OCI-LY7 (cell line): ENCODE data around the gene GPX6. TPM values are rescaled to one million over a fixed set of nuclear protein-coding genes. Genes with fewer than 3 reads are reported as not detected.
A peak's percentile ranks its signal among the peaks of the same experiment; 100 is the strongest.

Source experiments
- BruUV-seq: library from RNA; stranded (reverse); fragments of 400-500 nt; replicated peaks from 2 replicates; lab custom pipeline; 2021; lab: Mats Ljungman, UMichigan
- CTCF ChIA-PET: fragments of 300-600 bp; sonication (Branson Sonifier 250); formaldehyde crosslinking; loops from one replicate; lab custom pipeline; 2022; ENCODE audit warnings: antibody characterized with exemption; ENCODE audit not compliant: unreplicated experiment; lab: Charles Lee
- POLR2A ChIA-PET: fragments of 300-600 bp; sonication (Branson Sonifier 250); formaldehyde crosslinking; loops from one replicate; lab custom pipeline; 2022; ENCODE audit warnings: antibody characterized with exemption; lab: Charles Lee
- DNase-seq: peaks from one replicate; pipeline ENCODE4 v3.0.0-alpha.2; 2015; ENCODE audit warnings: low spot score
- H2AFZ ChIP-seq: fragments of 200-600 bp; sonication (generic), shearing (Covaris generic); 2 replicates; pipeline ENCODE4 v1.6.1; 2014; ENCODE audit warnings: mild to moderate bottlenecking, antibody characterized with exemption, low read length, moderate library complexity
- H3K27ac ChIP-seq: fragments of 200-600 bp; sonication (generic); 2 replicates; pipeline ENCODE4 v1.5.1; 2014; ENCODE audit warnings: mixed run types, low read depth, mild to moderate bottlenecking, moderate library complexity, low read length, inconsistent platforms; ENCODE audit not compliant: poor library complexity, severe bottlenecking
- H3K36me3 ChIP-seq: fragments of 200-600 bp; sonication (generic); 2 replicates; pipeline ENCODE4 v1.6.1; 2014; ENCODE audit warnings: mild to moderate bottlenecking, antibody characterized with exemption, low read length, moderate library complexity, mixed read lengths; ENCODE audit not compliant: insufficient read depth
- H3K4me1 ChIP-seq: fragments of 200-600 bp; sonication (generic); 2 replicates; pipeline ENCODE4 v1.5.1; 2014; ENCODE audit warnings: mild to moderate bottlenecking, low read length; ENCODE audit not compliant: insufficient read depth, poor library complexity, severe bottlenecking
- H3K4me2 ChIP-seq: fragments of 200-600 bp; sonication (generic); 2 replicates; pipeline ENCODE4 v1.6.1; 2014; ENCODE audit warnings: mild to moderate bottlenecking, low read length
- H3K4me3 ChIP-seq: fragments of 200-600 bp; sonication (generic); 2 replicates; pipeline ENCODE4 v1.5.1; 2014; ENCODE audit warnings: mild to moderate bottlenecking, low read depth, low read length; ENCODE audit not compliant: poor library complexity, severe bottlenecking
- H3K79me2 ChIP-seq: fragments of 200-600 bp; sonication (generic); 2 replicates; pipeline ENCODE4 v1.6.1; 2016; ENCODE audit warnings: low read depth, mild to moderate bottlenecking, low read length, moderate library complexity, mixed read lengths; ENCODE audit not compliant: insufficient read depth
- H3K9me2 ChIP-seq: fragments of 200-600 bp; sonication (generic); 2 replicates; pipeline ENCODE4 v1.6.1; 2016; ENCODE audit warnings: mild to moderate bottlenecking, low read length, mixed read lengths; ENCODE audit not compliant: insufficient read depth
- H3K9me3 ChIP-seq: fragments of 200-600 bp; sonication (generic); 2 replicates; pipeline ENCODE4 v1.6.1; 2014; ENCODE audit warnings: mild to moderate bottlenecking, mixed run types, low read length, mixed read lengths
- H4K20me1 ChIP-seq: fragments of 200-600 bp; sonication (generic); 2 replicates; pipeline ENCODE4 v1.6.1; 2014; ENCODE audit warnings: mild to moderate bottlenecking, antibody characterized with exemption, low read length, moderate library complexity, mixed read lengths; ENCODE audit not compliant: insufficient read depth
- CTCF ChIP-seq: fragments of 200-600 bp; sonication (generic); conservative IDR thresholded peaks from 2 replicates; pipeline ENCODE4 v1.5.1; 2014; ENCODE audit warnings: mild to moderate bottlenecking, antibody characterized with exemption, low read length, moderate library complexity, mixed read lengths
- EZH2phosphoT487 ChIP-seq: fragments of 200-600 bp; sonication (generic); IDR thresholded peaks from 2 replicates; pipeline ENCODE4 v1.6.1; 2018; ENCODE audit warnings: low read depth, borderline replicate concordance, mild to moderate bottlenecking, mixed run types, antibody characterized with exemption, low read length, moderate library complexity, mixed read lengths
- intact Hi-C: fragments of 100-400 bp; cut with micrococcal nuclease; formaldehyde crosslinking; loops from one replicate; pipeline ENCODE4 v1.10.0; 2022; ENCODE audit not compliant: unreplicated experiment
- total RNA-seq, 2 experiments: library from RNA; depleted of rRNA in 1 of 2; stranded (reverse); fragments of >200 nt in 1 of 2; shearing (Covaris generic) in 1 of 2; gene quantifications; 2 replicates each; pipeline ENCODE4 v1.2.3, GENCODE V29; 2014 to 2022

The GPX6 gene
- total RNA-seq, 2 experiments from 2014 or later, result not detected

GRCh38 chr6:28537509-28538140 lies 22.0 kb upstream of the GPX6 start:
- Histone ChIP-seq H3K27ac (no peak overlapping the region), H3K4me3 (peak overlapping the region; percentile 28), H3K4me1 (no peaks in the 10 kb centered on the region), H3K9me2 (no peaks in the 10 kb centered on the region), H3K79me2 (no peaks in the 10 kb centered on the region), H3K4me2 (peak overlapping the region; percentile 20; the same call in 1 of the 2 replicates), H3K36me3 (no peaks in the 10 kb centered on the region), H4K20me1 (no peaks in the 10 kb centered on the region), H3K9me3 (no peaks in the 10 kb centered on the region), H2AFZ (0 out of 2 replicates have a peak overlapping the region, but pooled peaks have one; percentile 31)
- ChIA-PET POLR2A (no interaction called here), CTCF (no interaction called here)
- no peak for TF ChIP-seq EZH2phosphoT487
- BruUV-seq, result no TSS peak
- no peak for DNase-seq
- intact Hi-C loops, result no loop called here

- peak overlapping the region; percentile 20; the same call in 1 of the 2 replicates for H3K4me2 ChIP-seq
- H3K79me2 ChIP-seq, result no peaks in the 10 kb centered on the region
- no peaks in the 10 kb centered on the region for H3K9me3 ChIP-seq
- TF ChIP-seq CTCF, result no peak
- no peak for TF ChIP-seq EZH2phosphoT487
- POLR2A ChIA-PET, result no interaction called here
- 0 out of 2 replicates have a peak overlapping the region, but pooled peaks have one; percentile 31 for H2AFZ ChIP-seq
- H3K27ac ChIP-seq, result no peak overlapping the region
- H3K4me3 ChIP-seq, result peak overlapping the region; percentile 28
- intact Hi-C loops, result no loop called here
- no peaks in the 10 kb centered on the region for H3K36me3 ChIP-seq
- CTCF ChIA-PET, result no interaction called here
- no peak for DNase-seq
- H4K20me1 ChIP-seq, result no peaks in the 10 kb centered on the region
- H3K9me2 ChIP-seq, result no peaks in the 10 kb centered on the region
- no TSS peak for BruUV-seq
- H3K4me1 ChIP-seq, result no peaks in the 10 kb centered on the region
Observed at GRCh38 chr6:28537065-28537464, 21.5 kb upstream of the GPX6 start.

GRCh38 chr6:28534875-28535274 lies 19.3 kb upstream of the GPX6 start:
- no peak for DNase-seq
- Histone ChIP-seq H3K9me3 (no peaks in the 10 kb centered on the region), H2AFZ (no peak overlapping the region), H3K4me1 (no peaks in the 10 kb centered on the region), H3K79me2 (no peaks in the 10 kb centered on the region), H3K9me2 (no peaks in the 10 kb centered on the region), H3K4me2 (no peak overlapping the region), H3K27ac (no peak overlapping the region), H3K4me3 (no peak overlapping the region), H4K20me1 (no peaks in the 10 kb centered on the region), H3K36me3 (no peaks in the 10 kb centered on the region)
- no TSS peak for BruUV-seq
- ChIA-PET CTCF (no interaction called here), POLR2A (no interaction called here)
- intact Hi-C loops, result no loop called here
- TF ChIP-seq CTCF (no peak), EZH2phosphoT487 (no peak)
